Fibroblast of villous mesenchyme (primary cell): ENCODE measurements around the gene NME4. TPM values are rescaled to one million over a fixed set of nuclear protein-coding genes. Genes with fewer than 3 reads are reported as not detected.
"Not testable (repeated sequence)": the region's sequence is repeated elsewhere in the genome, so short reads cannot be mapped to it uniquely, and the experiment has no call there.

ENCODE experiments used
- DNase-seq: peaks from one replicate; pipeline ENCODE4 v3.0.0-alpha.2; 2010; ENCODE audit warnings: low read depth
- H3K4me3 ChIP-seq: 2 replicates; pipeline ENCODE4 v1.5.1; 2011; ENCODE audit warnings: low read depth, mild to moderate bottlenecking, low read length
- CTCF ChIP-seq: IDR thresholded peaks from 2 replicates; pipeline ENCODE4 v1.5.1; 2012; ENCODE audit warnings: low read depth, mild to moderate bottlenecking, low read length; ENCODE audit not compliant: insufficient read depth
- total RNA-seq: library from RNA; depleted of rRNA; stranded (reverse); fragments of >200 nt; gene quantifications from 2 replicates; pipeline ENCODE4 v1.2.3, GENCODE V29; 2012

NME4 gene
- total RNA-seq, 1 donor: 126 TPM

- TF ChIP-seq CTCF: no peak
- no peak overlapping the region for H3K4me3 ChIP-seq
- no peak for DNase-seq
These were observed 36.2 kb upstream of the NME4 start for GRCh38 chr16:360698-361336.

GRCh38 chr16:361341-361871, 35.6 kb upstream of the NME4 start:
- no peak for DNase-seq
- no peak for TF ChIP-seq CTCF
- no peak overlapping the region for H3K4me3 ChIP-seq

- TF ChIP-seq CTCF: peak; percentile 67
These were observed 34.9 kb upstream of the NME4 start for GRCh38 chr16:361872-362701.

GRCh38 chr16:362702-362999, 34.3 kb upstream of the NME4 start:
- not testable (repeated sequence) for H3K4me3 ChIP-seq, DNase-seq

More at GRCh38 chr16:361872-362701, 34.9 kb upstream of the NME4 start:
- H3K4me3 ChIP-seq: no peak overlapping the region
- DNase-seq: peak; percentile 71

- no peak overlapping the region for H3K4me3 ChIP-seq
- TF ChIP-seq CTCF: no peak
- DNase-seq: no peak
These were observed 33.8 kb upstream of the NME4 start for GRCh38 chr16:363110-363765.

- no peak for TF ChIP-seq CTCF
- no peak for DNase-seq
- H3K4me3 ChIP-seq: no peak overlapping the region
These were observed 33.1 kb upstream of the NME4 start for GRCh38 chr16:363766-364490.
